IMR-90 (cell line): ENCODE results near the gene GAGE12J. TPM values are rescaled to one million over a fixed set of nuclear protein-coding genes. Genes with fewer than 3 reads are reported as not detected.
"Not testable (repeated sequence)": the region's sequence is repeated elsewhere in the genome, so short reads cannot be mapped to it uniquely, and the experiment has no call there.

Experiments used
- ATAC-seq: fragments of 200-7000 bp; cut with Tn5 transposase; 2 replicates; pipeline ENCODE4 v1.9.1; 2020; ENCODE audit warnings: low read depth, mild to moderate bottlenecking, moderate library complexity
- BruUV-seq: library from RNA; stranded (reverse); fragments of 400-500 nt; replicated peaks from 2 replicates; lab custom pipeline; 2021; lab: Mats Ljungman, UMichigan
- CTCF ChIA-PET: fragments of 300-600 bp; formaldehyde crosslinking; extraction: SDS; loops from one replicate; lab custom pipeline; 2021; ENCODE audit warnings: antibody characterized with exemption; lab: Yijun Ruan, JAX
- POLR2A ChIA-PET: fragments of 300-600 bp; sonication (Branson Sonifier 250); formaldehyde crosslinking; loops from one replicate; lab custom pipeline; 2022; ENCODE audit warnings: antibody characterized with exemption; ENCODE audit not compliant: unreplicated experiment; lab: Charles Lee
- DNase-seq: peaks from one replicate; pipeline ENCODE4 v3.0.0; 2013
- H2AFZ ChIP-seq: replicated peaks from 2 replicates; pipeline ENCODE3; 2013; ENCODE audit warnings: low read length, mild to moderate bottlenecking; ENCODE audit not compliant: poor library complexity
- H2AK5ac ChIP-seq: 2 replicates; pipeline ENCODE4 v1.6.1; 2013; ENCODE audit warnings: low read depth, low read length, inconsistent platforms
- H2AK9ac ChIP-seq: replicated peaks from 2 replicates; pipeline ENCODE3; 2013; ENCODE audit warnings: mild to moderate bottlenecking, low read depth, low read length, moderate library complexity; ENCODE audit not compliant: poor library complexity
- H2BK120ac ChIP-seq: 2 replicates; pipeline ENCODE4 v1.6.1; 2013; ENCODE audit warnings: low read depth, low read length, inconsistent platforms
- H2BK15ac ChIP-seq: 3 replicates; pipeline ENCODE4 v1.6.1; 2013; ENCODE audit warnings: low read depth, low read length, inconsistent platforms
- H2BK20ac ChIP-seq: 2 replicates; pipeline ENCODE4 v1.6.1; 2013; ENCODE audit warnings: low read depth, mild to moderate bottlenecking, inconsistent platforms, low read length, moderate library complexity
- H2BK5ac ChIP-seq: 2 replicates; pipeline ENCODE4 v1.6.1; 2013; ENCODE audit warnings: mild to moderate bottlenecking, low read depth, low read length, inconsistent platforms; ENCODE audit not compliant: poor library complexity, severe bottlenecking
- H3K14ac ChIP-seq: replicated peaks from 2 replicates; pipeline ENCODE4 v1.6.1; 2013; ENCODE audit warnings: low read depth, low read length, inconsistent platforms
- H3K18ac ChIP-seq: 2 replicates; pipeline ENCODE4 v1.6.1; 2013; ENCODE audit warnings: low read depth, low read length, control low read depth
- H3K23ac ChIP-seq: 2 replicates; pipeline ENCODE4 v1.6.1; 2013; ENCODE audit warnings: low read depth, low read length, inconsistent platforms
- H3K27ac ChIP-seq: 2 replicates; pipeline ENCODE4 v1.5.1; 2013; ENCODE audit warnings: mild to moderate bottlenecking, control low read depth, low read length; ENCODE audit not compliant: insufficient read depth
- H3K27me3 ChIP-seq: 2 replicates; pipeline ENCODE4 v1.6.1; 2013; ENCODE audit warnings: low read length; ENCODE audit not compliant: control insufficient read depth, insufficient read depth
- H3K36me3 ChIP-seq: 2 replicates; pipeline ENCODE4 v1.6.1; 2013; ENCODE audit warnings: low read length, mixed read lengths; ENCODE audit not compliant: control insufficient read depth, insufficient read depth
- H3K4ac ChIP-seq: 2 replicates; pipeline ENCODE4 v1.6.1; 2013; ENCODE audit warnings: low read depth, low read length, inconsistent platforms
- H3K4me1 ChIP-seq: 2 replicates; pipeline ENCODE4 v1.6.1; 2013; ENCODE audit warnings: low read length, mixed read lengths; ENCODE audit not compliant: control insufficient read depth, insufficient read depth
- H3K4me2 ChIP-seq: 2 replicates; pipeline ENCODE4 v1.6.1; 2013; ENCODE audit warnings: low read depth, mild to moderate bottlenecking, control low read depth, low read length, moderate library complexity
- H3K4me3 ChIP-seq: 2 replicates; pipeline ENCODE4 v1.5.1; 2013; ENCODE audit warnings: low read depth, mild to moderate bottlenecking, control low read depth, low read length, moderate library complexity; ENCODE audit not compliant: insufficient read depth
- H3K56ac ChIP-seq: 2 replicates; pipeline ENCODE4 v1.6.1; 2013; ENCODE audit warnings: low read length, inconsistent platforms; ENCODE audit not compliant: insufficient read depth; ENCODE audit errors: extremely low read depth
- H3K79me1 ChIP-seq, 2 experiments: 2 replicates each; pipeline ENCODE4 v1.6.1; 2013; ENCODE audit warnings: low read length in 2 of 2, inconsistent platforms in 1 of 2, low read depth in 1 of 2
- H3K9ac ChIP-seq: 2 replicates; pipeline ENCODE4 v1.6.1; 2013; ENCODE audit warnings: low read depth, low read length, control low read depth
- H3K9me1 ChIP-seq: 2 replicates; pipeline ENCODE4 v1.6.1; 2013; ENCODE audit warnings: low read length, inconsistent platforms; ENCODE audit not compliant: insufficient read depth
- H3K9me3 ChIP-seq: 2 replicates; pipeline ENCODE4 v1.6.1; 2013; ENCODE audit warnings: low read length; ENCODE audit not compliant: control insufficient read depth, insufficient read depth
- H4K20me1 ChIP-seq: 2 replicates; pipeline ENCODE4 v1.6.1; 2013; ENCODE audit warnings: low read length, inconsistent platforms; ENCODE audit not compliant: insufficient read depth
- H4K5ac ChIP-seq: 2 replicates; pipeline ENCODE4 v1.6.1; 2013; ENCODE audit warnings: mild to moderate bottlenecking, low read depth, low read length, control low read depth
- H4K8ac ChIP-seq, 2 experiments: 2 replicates each; pipeline ENCODE4 v1.6.1; 2013; ENCODE audit warnings: low read depth in 2 of 2, low read length in 2 of 2, control low read depth in 1 of 2, inconsistent platforms in 1 of 2
- H4K91ac ChIP-seq: 2 replicates; pipeline ENCODE4 v1.6.1; 2013; ENCODE audit warnings: low read depth, low read length, inconsistent platforms; ENCODE audit not compliant: insufficient read depth
- WGBS, 2 experiments: methylation state at CpG; one replicate each; pipeline versions ENCODE4 v1.1.5 to v1.1.7; 2013; ENCODE audit warnings: missing lambda C conversion rate in 2 of 2; ENCODE audit not compliant: insufficient read length in 1 of 2; ENCODE audit errors: extremely low coverage in 2 of 2; 5-methylcytosine and 5-hydroxymethylcytosine counted together
- dilution Hi-C: fragments of 300-500 bp; cut with HindIII; formaldehyde crosslinking; loops from one replicate; pipeline ENCODE4 v1.14.3; 2018; ENCODE audit warnings: low sequenced_read_pairs; ENCODE audit not compliant: unreplicated experiment
- in situ Hi-C: fragments of 300-500 bp; cut with MboI; formaldehyde crosslinking; loops from 3 replicates; pipeline ENCODE4 v1.14.3; 2019; ENCODE audit warnings: low sequenced_read_pairs, inconsistent platforms, mixed read lengths
- intact Hi-C: fragments of 100-400 bp; cut with micrococcal nuclease; formaldehyde crosslinking; loops from 2 replicates; pipeline ENCODE4 v1.10.0; 2022
- polyA plus RNA-seq, 3 experiments: library from polyadenylated mRNA; depleted of rRNA; stranded (reverse); fragments of >200 nt; gene quantifications; 2 replicates each; pipeline ENCODE4 v1.2.3, GENCODE V29; 2012; ENCODE audit warnings: low replicate concordance in 1 of 3
- total RNA-seq: library from RNA; depleted of rRNA; stranded (reverse); fragments of >200 nt; gene quantifications from 2 replicates; pipeline ENCODE4 v1.2.3, GENCODE V29; 2012; rRNA removed

GAGE12J gene
- total and polyA plus RNA-seq, 2 of the 4 experiments (the other 2 are of a cell fraction), result not detected

DNA sequence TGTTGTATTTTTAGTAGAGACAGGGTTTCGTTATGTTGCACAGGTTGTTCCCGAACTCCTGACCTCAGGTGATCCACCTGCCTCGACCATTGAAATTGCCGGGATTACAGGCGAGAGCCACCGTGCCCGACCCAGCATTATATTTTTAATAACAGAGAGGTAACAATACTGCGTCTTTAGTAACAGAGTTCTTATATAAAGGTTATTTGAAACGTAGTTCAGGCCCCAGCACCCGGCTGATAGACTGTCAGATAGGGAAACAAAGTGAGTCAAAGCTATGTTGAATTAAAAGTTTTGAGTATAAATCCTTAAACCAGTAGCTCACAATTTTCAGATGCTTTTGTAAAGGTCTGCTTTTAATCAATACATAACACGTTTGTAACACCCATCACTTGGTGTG lies 24.3 kb downstream of the GAGE12J start:
- H4K5ac ChIP-seq, in situ Hi-C loops, H4K20me1 ChIP-seq, H3K4me2 ChIP-seq, H2AFZ ChIP-seq, H3K27me3 ChIP-seq, H3K9me1 ChIP-seq, H3K18ac ChIP-seq, H3K14ac ChIP-seq, H3K4me3 ChIP-seq, H4K8ac ChIP-seq, CTCF ChIA-PET, H2BK20ac ChIP-seq, H2AK9ac ChIP-seq, H3K27ac ChIP-seq, H4K91ac ChIP-seq, H3K36me3 ChIP-seq, H3K56ac ChIP-seq, H3K4me1 ChIP-seq, ATAC-seq, dilution Hi-C loops, intact Hi-C loops, H2BK15ac ChIP-seq, POLR2A ChIA-PET, H3K79me1 ChIP-seq, H3K4ac ChIP-seq, H3K9ac ChIP-seq, H2BK5ac ChIP-seq, BruUV-seq, H2BK120ac ChIP-seq, H2AK5ac ChIP-seq, H3K23ac ChIP-seq, H3K9me3 ChIP-seq: not testable (repeated sequence)
- DNase-seq, result peak; percentile 7
- WGBS, 2 experiments, result 75% methylated on average over 5 of the region's 11 CpGs; no CpG with 5 or more reads in 1 of the 2 experiments

Other genes starting within 250 kb of the GAGE12J start
- gene PRAF2, start 248.0 kb upstream of the GAGE12J start, total RNA-seq, result 3.8 and 5.0 TPM in 2 replicates
- gene PRAF2, start 248.0 kb upstream of the GAGE12J start, polyA plus RNA-seq (2012; rRNA removed), result 65.5 and 71.1 TPM in 2 replicates
- 25.3 and 40.7 TPM in 2 replicates for gene WDR45, start 242.2 kb upstream of the GAGE12J start, total RNA-seq
- gene WDR45, start 242.2 kb upstream of the GAGE12J start, polyA plus RNA-seq (2012; rRNA removed), result 67.4 and 71.5 TPM in 2 replicates
- 17.5 and 19.7 TPM in 2 replicates for gene GPKOW, start 198.3 kb upstream of the GAGE12J start, total RNA-seq
- gene GPKOW, start 198.3 kb upstream of the GAGE12J start, polyA plus RNA-seq (2012; rRNA removed), result 23.7 and 25.7 TPM in 2 replicates
- gene MAGIX, start 159.3 kb upstream of the GAGE12J start, total RNA-seq, result 0.56 and 0.72 TPM in 2 replicates
- gene MAGIX, start 159.3 kb upstream of the GAGE12J start, polyA plus RNA-seq (2012; rRNA removed), result 1.0 and 1.1 TPM in 2 replicates
- gene PLP2, start 150.1 kb upstream of the GAGE12J start, total RNA-seq, result 22.6 and 29.2 TPM in 2 replicates
- gene PLP2, start 150.1 kb upstream of the GAGE12J start, polyA plus RNA-seq (2012; rRNA removed), result 149 and 156 TPM in 2 replicates
- gene PRICKLE3, start 135.7 kb upstream of the GAGE12J start, total RNA-seq, result 3.1 and 3.4 TPM in 2 replicates
- 6.4 and 6.8 TPM in 2 replicates for gene PRICKLE3, start 135.7 kb upstream of the GAGE12J start, polyA plus RNA-seq (2012; rRNA removed)
- gene SYP, start 121.8 kb upstream of the GAGE12J start, total RNA-seq, result under 0.01 TPM in 1 of 2 replicates, not detected in the other
- 0.05 and 0.06 TPM in 2 replicates for gene SYP, start 121.8 kb upstream of the GAGE12J start, polyA plus RNA-seq (2012; rRNA removed)
- gene CACNA1F, start 88.7 kb upstream of the GAGE12J start, total RNA-seq, result not detected in 2 replicates
- not detected in 2 replicates for gene CACNA1F, start 88.7 kb upstream of the GAGE12J start, polyA plus RNA-seq (2012; rRNA removed)
- gene CCDC22, start 86.6 kb upstream of the GAGE12J start, total RNA-seq, result 5.3 and 6.8 TPM in 2 replicates
- gene CCDC22, start 86.6 kb upstream of the GAGE12J start, polyA plus RNA-seq (2012; rRNA removed), result 10.4 and 11.3 TPM in 2 replicates
- gene FOXP3, start 57.3 kb upstream of the GAGE12J start, total RNA-seq, result not detected in 2 replicates
- gene FOXP3, start 57.3 kb upstream of the GAGE12J start, polyA plus RNA-seq (2012; rRNA removed), result 0.05 TPM in 1 of 2 replicates, not detected in the other
- 0.72 and 1.1 TPM in 2 replicates for gene PPP1R3F, start 52.2 kb upstream of the GAGE12J start, total RNA-seq
- gene PPP1R3F, start 52.2 kb upstream of the GAGE12J start, polyA plus RNA-seq (2012; rRNA removed), result 1.7 and 2.1 TPM in 2 replicates
- gene GAGE10, start 18.4 kb upstream of the GAGE12J start, total RNA-seq, result not detected in 2 replicates
- not detected in 2 replicates for gene GAGE10, start 18.4 kb upstream of the GAGE12J start, polyA plus RNA-seq (2012; rRNA removed)
- not detected in 2 replicates for gene GAGE13, start 9.5 kb downstream of the GAGE12J start, total RNA-seq
- gene GAGE13, start 9.5 kb downstream of the GAGE12J start, polyA plus RNA-seq (2012; rRNA removed), result not detected in 2 replicates
- not detected in 2 replicates for gene GAGE12C, start 210.1 kb downstream of the GAGE12J start, total RNA-seq
- not detected in 2 replicates for gene GAGE12C, start 210.1 kb downstream of the GAGE12J start, polyA plus RNA-seq (2012; rRNA removed)
- not detected in 2 replicates for gene GAGE12D, start 219.7 kb downstream of the GAGE12J start, total RNA-seq
- gene GAGE12D, start 219.7 kb downstream of the GAGE12J start, polyA plus RNA-seq (2012; rRNA removed), result not detected in 2 replicates
- not detected in 2 replicates for gene GAGE12E, start 229.3 kb downstream of the GAGE12J start, total RNA-seq
- not detected in 2 replicates for gene GAGE12E, start 229.3 kb downstream of the GAGE12J start, polyA plus RNA-seq (2012; rRNA removed)
- gene GAGE12F, start 238.8 kb downstream of the GAGE12J start, total RNA-seq, result not detected in 2 replicates
- gene GAGE12F, start 238.8 kb downstream of the GAGE12J start, polyA plus RNA-seq (2012; rRNA removed), result not detected in 2 replicates
- gene GAGE12G, start 248.4 kb downstream of the GAGE12J start, total RNA-seq, result not detected in 2 replicates
- gene GAGE12G, start 248.4 kb downstream of the GAGE12J start, polyA plus RNA-seq (2012; rRNA removed), result not detected in 2 replicates